CMK (cell line): Measurements from ENCODE around the gene EXOC6.
A peak's percentile ranks its signal among the peaks of the same experiment; 100 is the strongest.
"Not testable (repeated sequence)": the region's sequence is repeated elsewhere in the genome, so short reads cannot be mapped to it uniquely, and the experiment has no call there.

Experiments
- DNase-seq: peaks from one replicate; pipeline ENCODE4 v3.0.0-alpha.2; 2010; ENCODE audit warnings: low read depth

EXOC6 gene

DNA sequence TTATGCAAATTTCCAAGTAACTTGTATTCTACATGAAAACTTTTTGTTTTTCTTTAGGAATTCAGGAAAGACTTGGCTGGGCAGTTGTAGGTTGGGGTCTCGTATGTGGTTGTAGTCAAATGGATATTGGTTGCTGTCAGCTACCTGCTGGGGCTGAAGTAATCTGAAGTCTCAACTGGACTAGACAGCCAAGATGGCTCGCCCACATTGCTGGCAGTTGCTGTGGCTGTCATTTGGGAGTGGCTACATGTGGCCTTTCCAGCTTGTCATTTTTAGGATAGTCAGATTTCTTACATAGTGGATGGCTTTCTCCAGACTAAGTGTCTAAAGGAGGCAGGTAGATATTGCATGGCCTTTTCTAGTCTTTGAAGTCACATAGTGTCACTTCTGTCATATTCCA lies 32.6 kb downstream of the EXOC6 start:
- no peak for DNase-seq

DNA sequence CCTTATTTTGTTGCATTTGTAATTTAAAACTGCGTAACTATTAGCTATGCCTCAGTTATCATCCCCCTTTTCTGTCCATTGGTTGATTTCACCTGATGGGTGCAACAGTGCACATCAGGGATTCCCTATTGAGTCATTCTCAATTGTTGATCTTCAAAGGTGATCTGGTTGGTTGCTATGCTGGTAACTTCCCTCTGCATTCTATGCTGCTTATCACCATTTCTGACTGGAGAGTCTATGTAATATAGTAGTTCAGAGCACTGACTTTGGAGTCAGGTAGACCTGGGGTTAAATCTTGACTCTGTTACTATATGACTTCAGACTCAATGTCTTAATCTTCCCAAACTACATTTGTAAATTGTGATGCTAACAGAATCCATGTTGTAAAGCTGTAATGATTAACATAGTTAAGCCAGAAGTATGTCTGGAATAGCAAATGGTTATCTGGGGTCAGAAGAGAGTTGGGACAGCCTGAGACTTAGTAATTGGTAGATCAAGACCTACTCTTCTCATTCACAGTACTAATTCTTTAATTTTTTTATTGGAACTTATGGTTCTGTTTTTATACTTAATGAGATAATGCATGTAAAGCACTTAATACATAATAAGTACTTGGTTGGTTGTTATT lies 38.1 kb downstream of the EXOC6 start:
- no peak for DNase-seq

DNA sequence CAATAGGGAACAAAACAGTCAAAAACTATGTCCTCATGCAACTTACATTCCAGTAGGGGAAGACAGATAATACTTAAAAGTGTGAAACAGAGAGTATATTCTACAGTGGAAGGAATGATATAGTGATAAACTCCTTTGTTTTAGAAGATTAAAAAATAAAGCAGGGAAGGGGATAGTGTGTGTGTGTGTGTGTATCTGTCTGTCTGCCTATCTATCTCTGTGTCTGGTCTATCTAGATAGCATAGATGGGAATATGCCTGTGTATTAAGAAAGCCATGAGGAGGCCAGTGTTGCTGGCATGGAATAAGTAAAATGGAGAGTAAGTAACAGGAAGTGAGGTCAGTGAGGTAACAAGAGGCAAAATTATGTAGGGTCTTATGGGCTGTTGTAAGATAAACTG lies 42.2 kb downstream of the EXOC6 start:
- DNase-seq: no peak

DNA sequence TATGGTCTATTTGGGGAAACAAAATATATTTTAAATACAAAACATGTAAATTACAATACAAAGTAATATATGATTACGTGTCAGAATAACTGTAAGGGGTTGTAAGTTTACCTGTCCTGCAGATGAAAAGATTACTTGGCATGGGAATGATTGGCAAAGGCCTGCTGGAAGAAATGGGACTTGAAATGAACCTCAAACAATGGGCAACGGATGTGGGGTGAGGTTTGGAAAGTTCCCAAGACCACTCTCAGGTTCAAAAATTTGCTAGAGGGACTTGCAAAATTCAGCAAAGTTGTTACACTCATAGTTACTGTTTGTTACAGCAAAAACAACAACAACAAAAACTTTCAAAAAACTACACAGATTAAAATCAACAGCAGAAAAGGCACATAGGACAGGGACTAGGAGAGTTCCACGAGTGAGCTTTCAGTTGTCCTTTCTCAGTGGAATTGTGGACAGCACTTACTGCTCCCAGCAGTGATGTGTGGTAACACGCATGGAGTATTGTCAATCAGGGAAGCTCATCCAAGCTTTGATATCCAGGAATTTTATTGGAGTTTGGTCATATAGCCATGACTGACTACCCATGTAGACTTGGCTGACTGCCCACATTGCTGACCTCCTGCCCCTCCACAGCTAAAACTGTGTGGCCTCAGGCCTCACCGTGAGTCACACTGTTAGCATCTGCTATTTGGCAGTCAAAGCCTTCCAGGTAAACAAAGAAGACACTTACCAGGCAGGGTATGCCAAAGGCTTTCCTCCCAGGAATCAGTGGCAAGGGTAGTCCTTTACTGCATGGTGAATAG lies 43.8 kb downstream of the EXOC6 start:
- DNase-seq: no peak

DNA sequence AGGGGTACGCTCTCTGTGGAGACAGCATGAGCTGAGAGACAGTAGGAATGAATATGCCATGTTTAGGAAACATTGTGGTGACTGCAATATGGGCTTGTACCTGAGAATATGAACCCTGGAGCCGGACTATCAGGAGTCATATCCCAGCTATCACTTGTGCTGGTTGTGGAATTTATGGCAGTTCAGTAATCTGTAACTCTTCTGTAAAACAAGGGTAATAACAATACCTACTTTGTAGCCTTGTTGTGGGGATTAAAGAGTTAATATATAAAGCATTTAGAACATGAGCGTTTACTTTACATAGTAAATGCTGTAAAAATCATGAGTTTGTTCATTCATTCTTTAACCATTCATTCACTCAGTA lies 44.4 kb downstream of the EXOC6 start:
- DNase-seq: no peak

DNA sequence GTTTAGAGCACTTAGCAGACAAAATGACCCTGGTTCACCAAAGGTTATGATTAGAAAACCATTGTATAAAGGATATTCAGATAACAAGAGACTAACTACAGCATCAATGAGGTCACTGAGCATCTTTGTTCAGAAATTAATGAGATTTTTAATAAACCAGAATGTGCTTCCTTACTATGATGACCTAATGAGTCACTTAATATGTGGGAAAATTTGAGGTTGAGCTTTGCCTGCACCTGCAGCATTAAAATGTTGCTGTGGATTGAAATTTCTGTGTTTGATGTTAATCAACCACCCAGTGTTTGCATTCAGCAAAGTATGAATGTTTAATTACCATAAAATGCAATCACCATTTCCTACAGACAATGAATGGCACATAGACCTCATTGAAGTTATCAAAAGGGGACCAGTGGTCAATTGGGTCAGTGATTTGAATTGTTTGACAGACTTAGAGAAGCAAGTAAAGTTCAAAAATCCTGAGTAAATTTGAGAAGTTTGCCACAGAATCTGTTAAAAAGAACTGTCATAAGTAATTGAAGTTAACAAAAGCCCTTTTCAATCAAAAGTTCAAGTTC lies 45.8 kb downstream of the EXOC6 start:
- DNase-seq: no peak

DNA sequence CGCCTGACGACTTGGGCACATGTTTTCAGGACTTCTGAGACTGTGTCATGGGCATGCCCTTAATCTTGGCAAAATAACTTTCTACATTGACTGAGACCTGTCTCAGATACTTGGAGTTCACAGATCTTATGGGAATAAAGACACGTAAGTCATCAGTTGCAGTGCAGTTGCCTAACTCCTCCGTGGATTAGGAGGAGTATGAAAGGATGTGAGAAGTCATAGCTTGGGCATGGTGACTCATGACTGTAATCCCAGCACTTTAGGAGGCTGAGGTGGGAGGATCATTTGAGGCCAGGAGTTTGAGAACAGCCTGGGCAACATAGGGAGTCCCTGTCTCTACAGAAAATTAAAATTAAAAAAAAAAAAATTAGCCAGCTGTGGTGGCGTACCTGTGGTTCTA lies 49.6 kb downstream of the EXOC6 start:
- DNase-seq: no peak

DNA sequence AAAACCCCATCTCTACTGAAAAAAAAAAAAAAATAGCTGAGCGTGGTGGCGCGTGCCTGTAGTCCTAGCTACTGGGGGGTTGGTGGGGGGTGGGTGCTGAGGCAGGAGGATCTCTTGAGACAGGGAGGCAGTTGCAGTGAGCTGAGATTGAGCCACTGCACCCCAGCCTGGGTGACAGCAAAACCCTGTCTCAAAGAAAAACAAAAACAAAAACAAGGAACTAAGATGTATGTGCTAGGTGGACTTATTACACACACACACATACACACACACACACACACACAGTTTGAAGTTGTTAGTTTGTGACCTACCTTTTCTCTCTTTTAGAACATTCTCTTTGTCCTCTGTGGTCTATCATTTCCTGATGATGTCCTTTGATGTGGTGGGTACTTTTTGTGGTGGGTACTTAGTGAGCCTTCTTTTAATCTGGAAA lies 53.5 kb downstream of the EXOC6 start:
- no peak for DNase-seq

DNA sequence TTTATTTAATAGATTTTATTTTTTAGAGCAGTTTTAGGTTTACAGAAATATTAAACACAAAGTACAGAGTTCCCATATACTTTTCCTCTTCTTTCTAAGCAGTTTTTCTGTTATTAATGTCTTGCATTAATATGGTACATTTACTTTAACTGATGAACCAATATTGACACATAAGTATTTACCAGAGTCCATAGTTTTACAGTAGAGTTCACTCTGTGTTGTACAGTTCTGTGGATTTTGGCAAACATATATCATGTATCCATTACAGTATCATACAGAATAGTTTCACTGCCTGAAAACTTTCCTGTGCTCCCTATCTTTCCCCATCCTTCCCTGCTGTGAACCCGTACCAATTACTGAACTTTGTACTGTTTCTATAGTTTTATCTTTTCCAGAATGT lies 55.3 kb downstream of the EXOC6 start:
- DNase-seq: no peak

DNA sequence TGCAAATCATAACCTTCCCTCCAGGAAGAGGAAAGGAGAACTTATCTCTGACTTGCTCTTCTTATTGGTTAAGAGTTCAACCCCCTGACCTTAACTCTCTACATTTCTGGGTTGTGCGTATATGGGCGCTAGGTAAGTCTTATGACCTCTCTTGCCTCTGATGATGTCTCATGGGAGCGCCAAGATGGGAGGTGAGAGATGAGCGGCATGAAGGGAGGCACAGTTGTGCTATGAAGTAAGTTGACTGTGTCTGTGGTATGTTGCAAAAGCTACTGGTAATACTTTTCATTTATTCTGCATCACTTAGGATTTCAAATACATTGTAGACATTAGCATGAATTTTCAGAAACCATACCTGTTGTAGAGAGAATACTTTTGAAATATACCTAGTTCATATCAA lies 59.0 kb downstream of the EXOC6 start:
- DNase-seq: no peak

DNA sequence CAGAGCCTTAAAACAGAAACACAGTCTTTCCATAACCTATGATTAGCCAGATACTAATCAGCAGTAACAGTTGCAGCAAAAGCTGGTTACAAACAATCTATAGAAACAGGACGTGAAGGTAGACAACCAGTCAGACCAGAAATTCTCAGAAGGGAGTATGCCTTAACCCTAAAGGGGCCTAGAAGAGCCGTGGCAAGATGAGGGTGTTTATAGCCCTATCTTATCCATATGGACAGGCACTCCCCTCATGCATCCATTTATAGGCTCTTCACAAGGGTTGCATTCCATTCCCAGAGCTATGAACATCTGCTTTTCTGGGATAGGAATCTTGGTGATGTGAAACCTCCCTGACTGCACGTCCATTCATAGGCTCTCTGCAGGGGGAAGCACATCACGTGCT lies 64.3 kb downstream of the EXOC6 start:
- not testable (repeated sequence) for DNase-seq

DNA sequence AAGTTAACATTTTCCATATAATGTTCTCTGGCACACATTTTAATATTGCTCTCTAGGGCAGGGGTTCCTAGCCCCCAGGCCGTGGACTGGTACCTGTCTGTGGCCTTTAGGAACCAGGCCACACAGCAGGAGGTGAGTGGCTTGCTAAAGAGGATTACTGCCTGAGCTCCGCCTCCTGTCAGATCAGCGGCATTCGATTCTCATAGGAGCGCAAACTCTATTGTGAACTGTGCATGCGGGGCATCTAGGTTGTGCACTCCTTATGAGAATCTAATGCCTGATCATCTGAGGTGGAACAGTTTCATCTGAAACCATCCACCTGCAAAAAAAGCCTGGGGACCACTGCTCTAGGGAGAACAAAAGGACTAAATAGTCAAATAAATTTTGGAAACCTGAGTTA lies 65.7 kb downstream of the EXOC6 start:
- DNase-seq: no peak

DNA sequence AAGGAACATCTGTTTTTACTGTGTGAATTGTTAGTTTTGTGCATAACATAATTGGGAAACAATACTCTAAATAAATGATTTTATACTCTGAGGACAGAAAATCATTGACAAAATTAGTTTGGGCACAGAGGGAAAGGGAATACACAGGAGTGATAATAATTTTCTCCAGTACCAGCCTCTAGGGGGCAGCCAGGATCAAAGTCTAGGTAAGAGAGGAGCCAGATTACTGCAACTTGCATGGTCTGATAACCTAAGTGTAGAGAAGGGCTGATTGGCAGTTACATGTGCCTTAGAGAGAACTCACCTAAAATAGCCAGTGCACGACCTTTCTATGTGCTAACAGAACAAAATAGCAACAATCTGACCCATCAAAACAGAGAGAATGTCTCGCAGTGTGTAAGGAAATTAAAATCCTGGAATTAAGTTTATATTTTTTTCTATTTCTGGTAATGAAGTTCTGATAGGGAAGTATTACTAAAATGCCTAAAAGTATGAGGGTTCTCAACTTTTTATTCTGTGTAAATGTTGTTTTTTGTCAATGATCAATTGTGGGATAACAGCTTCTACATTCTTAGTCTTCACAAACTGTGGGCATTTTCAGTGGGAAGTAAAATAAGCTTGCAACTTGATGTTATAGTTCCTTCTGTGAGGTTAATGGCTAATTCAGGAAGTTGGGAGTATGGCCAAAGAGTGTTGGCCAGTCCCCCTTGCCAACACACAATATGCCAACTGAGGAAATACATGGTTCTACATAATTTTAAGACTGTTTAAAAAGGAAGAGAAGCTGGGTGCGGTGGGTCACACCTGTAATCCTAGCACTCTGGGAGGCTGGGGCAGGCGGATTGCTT lies 66.4 kb downstream of the EXOC6 start:
- DNase-seq: peak; percentile 30

DNA sequence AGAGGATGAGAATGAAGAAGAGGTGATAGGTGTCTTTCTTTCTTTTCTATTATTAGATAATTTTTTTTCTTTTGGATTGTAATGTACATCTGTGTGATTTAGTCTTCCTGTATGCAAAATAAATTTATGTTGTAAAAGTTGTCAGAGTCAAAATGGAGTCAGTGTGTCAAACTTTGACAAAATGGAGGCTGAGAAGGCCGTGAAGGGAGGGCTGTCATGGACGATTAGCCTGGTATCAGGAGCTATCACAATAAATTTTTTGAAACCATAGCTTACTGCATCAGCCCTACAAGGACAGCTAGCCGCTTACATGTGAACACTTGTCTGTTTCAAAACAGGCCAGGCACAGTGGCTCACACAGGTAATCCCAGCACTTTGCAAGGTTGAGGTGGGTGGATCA lies 67.6 kb downstream of the EXOC6 start:
- no peak for DNase-seq

DNA sequence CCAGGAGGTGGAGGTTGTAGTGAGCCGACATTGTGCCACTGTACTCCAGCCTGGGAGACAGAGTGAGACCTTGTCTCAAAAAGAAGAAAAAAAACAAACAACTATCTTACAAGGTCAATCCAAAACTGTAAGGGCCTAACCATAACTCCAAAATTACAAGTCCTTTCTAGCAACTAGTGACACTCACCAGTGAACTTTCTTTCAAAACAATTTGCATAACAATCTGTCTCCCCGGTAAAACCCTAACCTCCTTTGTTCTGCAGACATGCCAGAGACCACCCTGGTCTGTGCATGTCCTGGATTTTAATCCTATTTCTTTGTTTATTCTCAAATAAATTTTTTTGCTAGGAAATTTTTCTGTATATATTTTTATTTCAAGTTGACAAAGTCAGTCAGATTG lies 68.1 kb downstream of the EXOC6 start:
- no peak for DNase-seq

DNA sequence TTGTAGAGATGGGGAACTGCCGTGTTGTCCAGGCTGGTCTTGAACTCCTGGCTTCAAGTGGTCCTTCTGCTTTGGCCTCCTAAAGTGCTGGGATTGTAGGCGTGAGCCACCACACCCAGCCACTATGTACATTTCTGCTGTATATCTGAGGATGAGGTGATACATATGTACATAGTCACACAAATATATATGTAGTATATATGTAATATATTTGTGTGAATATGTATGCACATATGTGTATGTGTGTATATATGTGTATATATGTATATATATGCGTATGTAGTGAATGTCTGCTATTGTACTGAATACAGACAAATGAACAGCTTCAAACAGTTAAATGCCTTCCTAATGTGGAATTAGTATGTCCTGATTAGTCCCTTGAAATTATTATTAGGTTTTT lies 70.3 kb downstream of the EXOC6 start:
- no peak for DNase-seq

DNA sequence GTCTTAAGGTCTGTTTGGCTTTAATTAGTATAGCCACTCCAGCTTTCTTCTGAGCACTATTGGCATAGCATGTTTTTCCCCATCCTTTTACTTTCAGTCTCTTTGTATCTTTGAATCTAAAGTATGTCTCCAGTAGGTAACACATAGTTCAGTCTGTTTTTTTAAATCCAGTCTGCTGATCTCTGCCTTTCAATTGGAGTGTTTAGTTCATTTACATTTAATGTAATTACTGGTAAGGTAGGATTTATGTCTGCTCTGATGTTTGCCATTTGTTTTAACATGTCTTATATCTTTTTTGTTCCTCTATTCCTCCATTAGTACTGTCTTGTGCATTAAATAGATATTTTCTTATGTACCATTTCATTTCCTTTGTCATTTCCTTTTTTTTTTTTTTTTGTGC lies 72.5 kb downstream of the EXOC6 start:
- DNase-seq: no peak

DNA sequence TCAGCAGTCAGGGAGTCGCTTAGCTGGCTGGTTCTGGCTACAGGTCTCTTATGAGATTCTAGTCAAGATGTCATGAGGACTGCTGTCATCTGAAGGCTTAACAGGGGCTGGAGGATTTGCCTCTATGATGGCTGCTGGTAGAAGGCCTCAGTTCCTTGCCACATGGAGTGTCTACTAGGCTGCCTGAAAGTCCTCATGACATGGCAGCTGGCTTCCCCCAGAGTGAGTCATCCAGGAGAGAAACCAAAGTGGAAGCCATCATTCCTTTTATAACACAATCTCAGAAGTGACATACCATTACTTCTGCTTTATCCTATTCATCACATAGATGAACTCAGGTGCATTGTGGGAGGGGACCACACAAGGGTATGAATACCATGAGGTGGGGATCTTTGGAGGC lies 75.1 kb downstream of the EXOC6 start:
- DNase-seq: no peak

DNA sequence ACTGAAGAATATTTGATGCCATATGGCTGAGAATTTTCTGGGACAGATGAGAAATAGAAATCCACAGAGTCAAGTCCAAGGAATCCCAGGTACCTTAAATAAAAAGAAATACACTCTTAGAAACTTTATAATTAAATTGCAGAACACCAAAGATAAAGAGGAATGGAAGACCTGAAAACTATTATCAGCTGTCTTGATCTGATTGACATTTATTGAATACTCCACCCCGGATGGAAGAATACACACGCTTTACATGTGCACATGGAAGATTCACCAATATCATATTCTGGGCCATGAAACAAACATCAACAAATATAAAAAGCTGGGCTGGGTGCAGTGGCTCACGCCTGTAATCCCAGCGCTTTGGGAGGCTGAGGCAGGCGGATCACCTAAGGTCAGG lies 81.6 kb downstream of the EXOC6 start:
- DNase-seq: no peak

DNA sequence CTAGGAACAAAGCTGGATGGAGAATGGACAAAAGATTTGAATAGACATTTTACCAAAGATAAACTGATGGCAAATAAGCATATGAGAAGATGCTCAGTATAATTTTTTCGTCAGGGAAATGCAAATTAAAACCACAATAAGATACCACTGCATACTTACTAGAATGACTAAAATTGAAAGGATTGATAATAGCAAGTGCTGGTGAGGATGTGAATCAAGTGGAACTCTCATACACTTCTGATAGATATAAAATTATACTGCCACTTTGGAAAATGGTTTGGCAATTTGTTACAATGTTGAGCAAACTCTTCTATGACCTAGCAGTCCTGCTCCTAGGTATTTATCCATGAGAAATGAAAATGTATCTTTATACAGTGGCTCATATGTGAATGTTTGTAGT lies 83.3 kb downstream of the EXOC6 start:
- no peak for DNase-seq

DNA sequence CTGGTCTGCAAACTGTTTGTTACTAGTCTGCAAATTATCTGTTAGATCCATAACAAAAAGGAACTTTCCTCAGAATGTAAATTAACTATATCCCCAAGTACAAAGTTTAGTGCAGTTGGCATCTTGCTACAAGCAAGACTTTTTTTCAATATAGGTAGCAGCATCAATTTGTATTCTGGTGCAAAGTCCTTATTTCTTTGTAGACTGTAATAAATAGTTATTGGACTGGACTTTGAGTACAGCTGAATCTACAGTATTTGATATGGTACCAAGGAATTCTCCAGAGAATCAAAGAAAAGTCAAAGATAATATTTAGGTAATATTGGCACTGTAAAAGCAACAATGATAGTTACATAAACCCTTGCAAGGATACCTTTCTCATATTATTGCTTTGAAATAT lies 89.6 kb downstream of the EXOC6 start:
- no peak for DNase-seq

DNA sequence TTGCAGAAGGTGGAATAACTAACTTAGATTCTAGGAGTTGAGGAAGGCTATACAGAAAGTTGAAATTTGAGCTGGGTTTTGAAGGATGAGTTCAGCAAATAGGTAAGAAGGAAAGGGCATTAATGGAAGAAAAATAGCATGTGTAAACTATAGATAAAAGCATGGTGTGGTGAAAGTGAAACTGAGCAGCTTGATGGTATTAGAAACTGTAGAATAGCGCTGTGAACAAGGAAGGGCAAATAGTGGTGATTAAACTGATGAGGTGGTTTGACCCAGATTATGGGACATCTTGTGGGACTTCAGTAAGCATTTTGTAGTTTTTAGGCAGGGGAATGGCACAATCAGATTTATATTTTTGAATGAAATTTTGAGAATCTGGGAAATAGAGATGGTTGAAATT lies 90.5 kb downstream of the EXOC6 start:
- DNase-seq: no peak

DNA sequence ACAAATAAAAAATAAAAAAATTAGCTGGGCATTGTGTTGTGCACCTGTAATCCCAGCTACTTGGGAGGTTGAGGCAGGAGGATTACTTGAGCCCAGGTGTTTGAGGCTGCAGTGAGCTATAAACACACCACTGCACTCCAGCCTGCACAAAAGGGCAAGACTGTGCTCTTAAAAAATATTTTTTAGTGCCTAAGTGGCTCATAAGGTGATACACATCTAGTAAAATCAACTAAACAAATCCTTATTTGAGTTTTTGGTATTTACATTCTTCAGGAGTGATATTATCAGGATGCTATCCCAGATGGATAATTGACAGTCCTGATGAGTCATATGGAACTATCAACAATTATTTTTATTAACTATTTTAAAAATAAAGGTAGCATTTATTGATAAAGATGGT lies 93.9 kb downstream of the EXOC6 start:
- no peak for DNase-seq
